Retinal pigment epithelial cell (primary cell): ENCODE data around the gene TMTC3.

Source experiments
- DNase-seq: peaks from one replicate; pipeline ENCODE4 v3.0.0-alpha.2; 2010; ENCODE audit warnings: low read depth
- H3K4me3 ChIP-seq: 2 replicates; pipeline ENCODE4 v1.5.1; 2011; ENCODE audit warnings: mild to moderate bottlenecking, low read length, control low read depth, moderate library complexity
- TF ChIP-seq, protein P1 (sequence below): conservative IDR thresholded peaks from 2 replicates; pipeline ENCODE4 v1.5.1; 2011; ENCODE audit warnings: low read depth, low read length, control low read depth, inconsistent platforms

The TMTC3 gene

DNA sequence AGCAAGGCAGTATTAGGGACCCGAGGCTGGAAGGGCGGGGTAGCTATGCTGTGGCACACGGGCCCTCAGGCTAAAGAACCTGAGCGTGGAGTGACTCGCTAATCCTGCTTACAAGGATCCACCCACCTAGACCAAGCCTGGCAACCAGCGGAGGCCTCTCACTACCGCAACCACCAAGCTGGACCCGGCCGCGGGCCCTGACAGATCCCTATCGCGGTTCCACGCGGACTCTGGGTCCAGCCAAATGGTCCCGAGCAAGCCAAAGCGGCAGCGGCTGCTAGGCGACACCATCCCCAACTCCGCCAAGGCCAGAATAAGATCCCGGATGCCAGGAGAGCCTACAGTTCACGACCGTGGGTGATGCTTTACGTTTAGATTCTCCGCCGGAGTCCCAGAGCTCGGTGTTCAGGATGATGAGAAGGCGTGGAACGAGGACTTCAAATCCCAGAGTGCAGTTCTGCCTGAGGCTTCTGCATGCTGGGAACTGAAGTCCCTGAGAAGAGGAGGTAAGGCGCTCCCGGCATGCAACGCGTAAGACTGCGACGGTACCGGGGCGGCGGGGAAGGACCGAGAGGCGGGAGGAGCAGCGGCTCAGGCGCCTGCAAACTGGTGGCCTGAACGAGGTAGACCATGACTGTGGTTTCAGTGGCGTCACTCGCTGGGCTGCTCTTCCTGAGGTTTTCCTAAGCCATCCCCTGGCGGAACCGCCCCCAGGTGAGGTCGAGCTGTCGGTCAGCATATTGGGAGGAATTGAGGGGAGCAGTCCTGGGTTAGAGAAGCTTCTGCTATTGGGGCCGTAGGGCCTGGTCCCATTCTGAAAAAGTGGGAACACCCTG, at the start of gene TMTC3, which contains the start of gene CEP290:
Gene TMTC3, plus strand, starts transcription at position 534 of the 836 bp plus-strand sequence. CDS start 6,009 bp downstream, outside the sequence.
Gene CEP290, minus strand, starts transcription at position 315 of the 836 bp plus-strand sequence. CDS start 781 bp downstream, outside the sequence.
- H3K4me3 ChIP-seq = peak within 1 kb of the TSS; percentile 96
- peak; percentile 99 for DNase-seq
- TF ChIP-seq, protein P1, sequence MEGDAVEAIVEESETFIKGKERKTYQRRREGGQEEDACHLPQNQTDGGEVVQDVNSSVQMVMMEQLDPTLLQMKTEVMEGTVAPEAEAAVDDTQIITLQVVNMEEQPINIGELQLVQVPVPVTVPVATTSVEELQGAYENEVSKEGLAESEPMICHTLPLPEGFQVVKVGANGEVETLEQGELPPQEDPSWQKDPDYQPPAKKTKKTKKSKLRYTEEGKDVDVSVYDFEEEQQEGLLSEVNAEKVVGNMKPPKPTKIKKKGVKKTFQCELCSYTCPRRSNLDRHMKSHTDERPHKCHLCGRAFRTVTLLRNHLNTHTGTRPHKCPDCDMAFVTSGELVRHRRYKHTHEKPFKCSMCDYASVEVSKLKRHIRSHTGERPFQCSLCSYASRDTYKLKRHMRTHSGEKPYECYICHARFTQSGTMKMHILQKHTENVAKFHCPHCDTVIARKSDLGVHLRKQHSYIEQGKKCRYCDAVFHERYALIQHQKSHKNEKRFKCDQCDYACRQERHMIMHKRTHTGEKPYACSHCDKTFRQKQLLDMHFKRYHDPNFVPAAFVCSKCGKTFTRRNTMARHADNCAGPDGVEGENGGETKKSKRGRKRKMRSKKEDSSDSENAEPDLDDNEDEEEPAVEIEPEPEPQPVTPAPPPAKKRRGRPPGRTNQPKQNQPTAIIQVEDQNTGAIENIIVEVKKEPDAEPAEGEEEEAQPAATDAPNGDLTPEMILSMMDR = no peak

DNA sequence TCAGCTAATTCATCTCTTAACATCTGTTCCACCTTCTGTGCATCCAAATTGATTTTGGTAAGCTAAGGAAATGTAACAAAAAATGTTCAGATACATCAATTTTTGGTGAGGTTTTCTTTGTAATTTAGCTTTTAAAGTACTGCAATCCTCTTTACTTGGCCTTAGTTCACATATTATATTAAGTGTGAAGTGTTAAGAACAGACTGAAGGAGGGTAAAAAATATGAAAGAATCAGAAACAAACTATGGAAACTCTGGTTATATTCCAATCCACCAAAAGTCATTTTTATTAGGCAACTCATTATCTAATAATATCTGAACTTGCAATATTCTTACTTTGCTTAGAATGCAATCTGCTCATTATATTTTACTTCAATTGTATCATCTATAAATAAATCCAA, 49.3 kb upstream of the TMTC3 start:
- no peak overlapping the region for H3K4me3 ChIP-seq
- TF ChIP-seq, protein P1 = no peak
- no peak for DNase-seq

DNA sequence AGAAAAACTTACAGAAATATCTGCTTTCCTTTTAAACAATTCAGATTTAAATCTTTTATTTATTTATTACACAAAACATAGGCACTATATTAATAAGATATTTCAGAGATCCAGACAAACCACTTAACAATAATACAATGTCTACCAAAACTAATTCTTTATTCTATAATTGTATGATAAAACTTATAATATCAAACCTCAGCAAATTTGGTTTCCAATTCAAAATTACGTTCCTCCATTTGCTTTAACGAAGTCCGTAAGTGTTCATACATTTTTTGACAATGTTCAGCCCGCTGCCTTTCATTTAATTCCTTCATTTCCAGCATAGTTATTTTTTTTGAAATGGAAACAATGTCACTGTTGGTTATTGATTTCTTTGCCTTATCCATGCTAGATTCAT, 48.5 kb upstream of the TMTC3 start:
- no peak for DNase-seq
- H3K4me3 ChIP-seq = no peak overlapping the region
- TF ChIP-seq, protein P1 = no peak

DNA sequence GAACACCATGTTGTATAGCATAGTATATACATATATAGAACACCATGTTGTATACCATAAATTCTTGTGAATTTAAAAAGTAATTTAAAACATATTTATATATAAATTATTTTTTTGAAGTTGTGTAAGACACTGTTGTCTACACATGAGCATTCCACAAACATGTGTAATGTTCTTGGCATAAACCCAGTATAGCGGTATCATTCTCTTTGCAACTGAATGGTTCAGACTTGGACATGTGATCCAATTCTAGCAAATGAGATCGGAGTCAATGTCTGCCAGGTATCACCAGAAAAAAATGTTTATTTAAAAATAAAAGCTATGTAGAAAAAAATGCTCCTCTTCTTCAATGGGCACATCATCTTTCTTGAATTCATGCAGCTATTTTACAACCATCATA, 34.1 kb upstream of the TMTC3 start:
- DNase-seq = no peak
- no peak overlapping the region for H3K4me3 ChIP-seq
- TF ChIP-seq, protein P1 = no peak

DNA sequence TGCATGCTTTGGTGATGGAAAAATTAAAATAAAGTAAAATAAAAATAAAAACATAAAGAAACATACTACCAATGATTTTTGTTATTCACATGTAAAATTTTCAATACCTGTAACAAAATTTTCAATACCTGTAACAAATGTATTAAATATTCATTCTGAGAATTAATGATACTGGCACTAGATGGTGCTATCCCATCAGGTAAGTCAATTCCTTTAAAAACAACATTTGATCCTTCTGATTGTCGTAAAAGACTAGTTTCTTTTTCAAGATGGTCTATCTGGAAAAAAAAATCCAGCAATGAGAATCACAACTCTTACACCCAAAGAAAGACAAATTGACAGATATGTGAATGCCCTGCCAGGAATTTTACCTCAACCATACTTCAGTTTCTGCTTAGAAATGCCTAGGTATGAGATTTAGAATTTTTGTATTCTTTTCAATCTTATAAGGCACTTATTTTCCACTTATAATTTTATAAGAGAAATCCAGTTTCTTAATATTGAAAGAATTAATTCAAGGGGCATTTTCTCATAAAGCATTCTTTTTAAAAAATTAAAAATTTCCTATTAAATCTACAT, 30.9 kb upstream of the TMTC3 start:
- TF ChIP-seq, protein P1 = peak; percentile 31
- no peak for DNase-seq
- H3K4me3 ChIP-seq = no peak overlapping the region

DNA sequence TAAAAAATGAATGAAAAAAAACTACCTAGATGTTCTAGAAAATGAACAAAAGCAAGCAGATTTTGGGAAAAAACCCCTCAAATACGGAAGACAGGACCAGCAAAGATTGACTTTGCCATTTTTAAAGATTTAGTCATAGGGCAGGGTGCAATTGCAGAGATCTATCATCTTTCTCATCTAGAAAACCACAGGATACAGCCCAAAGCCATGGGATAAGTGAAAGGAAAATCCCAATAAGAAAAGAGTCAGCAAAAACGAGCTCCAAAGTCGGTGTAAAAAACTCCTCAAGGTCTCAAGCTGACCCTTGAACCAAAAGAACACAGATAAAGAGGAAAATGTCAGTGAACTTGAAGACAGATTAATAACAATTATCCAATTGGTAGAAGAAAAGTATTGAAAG, 28.2 kb upstream of the TMTC3 start:
- no peak overlapping the region for H3K4me3 ChIP-seq
- TF ChIP-seq, protein P1 = no peak
- no peak for DNase-seq
